IMR-90 (cell line): ENCODE data around the gene KDM6A. TPM values are rescaled to one million over a fixed set of nuclear protein-coding genes. Genes with fewer than 3 reads are reported as not detected.

Source experiments
- ATAC-seq: fragments of 200-7000 bp; cut with Tn5 transposase; 2 replicates; pipeline ENCODE4 v1.9.1; 2020; ENCODE audit warnings: low read depth, mild to moderate bottlenecking, moderate library complexity
- BruUV-seq: library from RNA; stranded (reverse); fragments of 400-500 nt; replicated peaks from 2 replicates; lab custom pipeline; 2021; lab: Mats Ljungman, UMichigan
- CTCF ChIA-PET: fragments of 300-600 bp; formaldehyde crosslinking; extraction: SDS; loops from one replicate; lab custom pipeline; 2021; ENCODE audit warnings: antibody characterized with exemption; lab: Yijun Ruan, JAX
- POLR2A ChIA-PET: fragments of 300-600 bp; sonication (Branson Sonifier 250); formaldehyde crosslinking; loops from one replicate; lab custom pipeline; 2022; ENCODE audit warnings: antibody characterized with exemption; ENCODE audit not compliant: unreplicated experiment; lab: Charles Lee
- DNase-seq: peaks from one replicate; pipeline ENCODE4 v3.0.0; 2013
- H2AFZ ChIP-seq: replicated peaks from 2 replicates; pipeline ENCODE3; 2013; ENCODE audit warnings: low read length, mild to moderate bottlenecking; ENCODE audit not compliant: poor library complexity
- H2AK5ac ChIP-seq: 2 replicates; pipeline ENCODE4 v1.6.1; 2013; ENCODE audit warnings: low read depth, low read length, inconsistent platforms
- H2AK9ac ChIP-seq: replicated peaks from 2 replicates; pipeline ENCODE3; 2013; ENCODE audit warnings: mild to moderate bottlenecking, low read depth, low read length, moderate library complexity; ENCODE audit not compliant: poor library complexity
- H2BK120ac ChIP-seq: 2 replicates; pipeline ENCODE4 v1.6.1; 2013; ENCODE audit warnings: low read depth, low read length, inconsistent platforms
- H2BK15ac ChIP-seq: 3 replicates; pipeline ENCODE4 v1.6.1; 2013; ENCODE audit warnings: low read depth, low read length, inconsistent platforms
- H2BK20ac ChIP-seq: 2 replicates; pipeline ENCODE4 v1.6.1; 2013; ENCODE audit warnings: low read depth, mild to moderate bottlenecking, inconsistent platforms, low read length, moderate library complexity
- H2BK5ac ChIP-seq: 2 replicates; pipeline ENCODE4 v1.6.1; 2013; ENCODE audit warnings: mild to moderate bottlenecking, low read depth, low read length, inconsistent platforms; ENCODE audit not compliant: poor library complexity, severe bottlenecking
- H3K14ac ChIP-seq: replicated peaks from 2 replicates; pipeline ENCODE4 v1.6.1; 2013; ENCODE audit warnings: low read depth, low read length, inconsistent platforms
- H3K18ac ChIP-seq: 2 replicates; pipeline ENCODE4 v1.6.1; 2013; ENCODE audit warnings: low read depth, low read length, control low read depth
- H3K23ac ChIP-seq: 2 replicates; pipeline ENCODE4 v1.6.1; 2013; ENCODE audit warnings: low read depth, low read length, inconsistent platforms
- H3K27ac ChIP-seq: 2 replicates; pipeline ENCODE4 v1.5.1; 2013; ENCODE audit warnings: mild to moderate bottlenecking, control low read depth, low read length; ENCODE audit not compliant: insufficient read depth
- H3K27me3 ChIP-seq: 2 replicates; pipeline ENCODE4 v1.6.1; 2013; ENCODE audit warnings: low read length; ENCODE audit not compliant: control insufficient read depth, insufficient read depth
- H3K36me3 ChIP-seq: 2 replicates; pipeline ENCODE4 v1.6.1; 2013; ENCODE audit warnings: low read length, mixed read lengths; ENCODE audit not compliant: control insufficient read depth, insufficient read depth
- H3K4ac ChIP-seq: 2 replicates; pipeline ENCODE4 v1.6.1; 2013; ENCODE audit warnings: low read depth, low read length, inconsistent platforms
- H3K4me1 ChIP-seq: 2 replicates; pipeline ENCODE4 v1.6.1; 2013; ENCODE audit warnings: low read length, mixed read lengths; ENCODE audit not compliant: control insufficient read depth, insufficient read depth
- H3K4me2 ChIP-seq: 2 replicates; pipeline ENCODE4 v1.6.1; 2013; ENCODE audit warnings: low read depth, mild to moderate bottlenecking, control low read depth, low read length, moderate library complexity
- H3K4me3 ChIP-seq: 2 replicates; pipeline ENCODE4 v1.5.1; 2013; ENCODE audit warnings: low read depth, mild to moderate bottlenecking, control low read depth, low read length, moderate library complexity; ENCODE audit not compliant: insufficient read depth
- H3K56ac ChIP-seq: 2 replicates; pipeline ENCODE4 v1.6.1; 2013; ENCODE audit warnings: low read length, inconsistent platforms; ENCODE audit not compliant: insufficient read depth; ENCODE audit errors: extremely low read depth
- H3K79me1 ChIP-seq, 2 experiments: 2 replicates each; pipeline ENCODE4 v1.6.1; 2013; ENCODE audit warnings: low read length in 2 of 2, inconsistent platforms in 1 of 2, low read depth in 1 of 2
- H3K9ac ChIP-seq: 2 replicates; pipeline ENCODE4 v1.6.1; 2013; ENCODE audit warnings: low read depth, low read length, control low read depth
- H3K9me1 ChIP-seq: 2 replicates; pipeline ENCODE4 v1.6.1; 2013; ENCODE audit warnings: low read length, inconsistent platforms; ENCODE audit not compliant: insufficient read depth
- H3K9me3 ChIP-seq: 2 replicates; pipeline ENCODE4 v1.6.1; 2013; ENCODE audit warnings: low read length; ENCODE audit not compliant: control insufficient read depth, insufficient read depth
- H4K20me1 ChIP-seq: 2 replicates; pipeline ENCODE4 v1.6.1; 2013; ENCODE audit warnings: low read length, inconsistent platforms; ENCODE audit not compliant: insufficient read depth
- H4K5ac ChIP-seq: 2 replicates; pipeline ENCODE4 v1.6.1; 2013; ENCODE audit warnings: mild to moderate bottlenecking, low read depth, low read length, control low read depth
- H4K8ac ChIP-seq, 2 experiments: 2 replicates each; pipeline ENCODE4 v1.6.1; 2013; ENCODE audit warnings: low read depth in 2 of 2, low read length in 2 of 2, control low read depth in 1 of 2, inconsistent platforms in 1 of 2
- H4K91ac ChIP-seq: 2 replicates; pipeline ENCODE4 v1.6.1; 2013; ENCODE audit warnings: low read depth, low read length, inconsistent platforms; ENCODE audit not compliant: insufficient read depth
- BHLHE40 ChIP-seq: fragments of 150-350 bp; IDR thresholded peaks from 2 replicates; pipeline ENCODE4 v1.6.1; 2016; ENCODE audit warnings: mild to moderate bottlenecking, low read depth, low read length
- CEBPB ChIP-seq: IDR thresholded peaks from 2 replicates; pipeline ENCODE4 v1.6.1; 2012; ENCODE audit warnings: low read depth, low read length, improper control_type of control experiment
- CHD1 ChIP-seq: IDR thresholded peaks from 2 replicates; pipeline ENCODE4 v1.6.1; 2012; ENCODE audit warnings: low read depth, low read length, improper control_type of control experiment
- CTCF ChIP-seq: conservative IDR thresholded peaks from 2 replicates; pipeline ENCODE4 v1.5.1; 2012; ENCODE audit warnings: mild to moderate bottlenecking, low read depth, low read length, improper control_type of control experiment
- ELK1 ChIP-seq: fragments of 150-350 bp; IDR thresholded peaks from 2 replicates; pipeline ENCODE4 v1.6.1; 2016; ENCODE audit warnings: low read depth, mild to moderate bottlenecking, low read length, moderate library complexity, borderline replicate concordance
- FOS ChIP-seq: fragments of 150-350 bp; IDR thresholded peaks from 2 replicates; pipeline ENCODE4 v1.6.1; 2016; ENCODE audit warnings: low read depth, low read length
- MAFK ChIP-seq: IDR thresholded peaks from 2 replicates; pipeline ENCODE4 v1.6.1; 2012; ENCODE audit warnings: low read depth, low read length, improper control_type of control experiment
- MAZ ChIP-seq: IDR thresholded peaks from 2 replicates; pipeline ENCODE4 v1.6.1; 2012; ENCODE audit warnings: low read depth, mild to moderate bottlenecking, low read length, improper control_type of control experiment, moderate library complexity, borderline replicate concordance
- MXI1 ChIP-seq: IDR thresholded peaks from 2 replicates; pipeline ENCODE4 v1.6.1; 2012; ENCODE audit warnings: low read depth, mild to moderate bottlenecking, low read length, moderate library complexity, borderline replicate concordance
- NFE2L2 ChIP-seq: fragments of 150-350 bp; IDR thresholded peaks from 2 replicates; pipeline ENCODE4 v1.6.1; 2016; ENCODE audit warnings: low read depth, mild to moderate bottlenecking, low read length
- POLR2A ChIP-seq: IDR thresholded peaks from 2 replicates; pipeline ENCODE4 v1.6.1; 2012; ENCODE audit warnings: mild to moderate bottlenecking, low read depth, low read length
- RAD21 ChIP-seq: IDR thresholded peaks from 2 replicates; pipeline ENCODE4 v1.6.1; 2012; ENCODE audit warnings: low read length, improper control_type of control experiment
- RCOR1 ChIP-seq: IDR thresholded peaks from 2 replicates; pipeline ENCODE4 v1.6.1; 2012; ENCODE audit warnings: mild to moderate bottlenecking, low read length, improper control_type of control experiment; ENCODE audit not compliant: insufficient replicate concordance
- RFX5 ChIP-seq: IDR thresholded peaks from 2 replicates; pipeline ENCODE4 v1.8.0; 2012; ENCODE audit warnings: low read depth, mild to moderate bottlenecking, low read length, moderate library complexity
- SMC3 ChIP-seq: fragments of 150-350 bp; IDR thresholded peaks from 2 replicates; pipeline ENCODE4 v1.6.1; 2016; ENCODE audit warnings: low read depth, mild to moderate bottlenecking, antibody characterized with exemption, low read length, moderate library complexity
- USF2 ChIP-seq: fragments of 150-350 bp; IDR thresholded peaks from 2 replicates; pipeline ENCODE4 v1.6.1; 2017; ENCODE audit warnings: mild to moderate bottlenecking, antibody characterized with exemption, low read length, low read depth
- WGBS, 2 experiments: methylation state at CpG; one replicate each; pipeline versions ENCODE4 v1.1.5 to v1.1.7; 2013; ENCODE audit warnings: missing lambda C conversion rate in 2 of 2; ENCODE audit not compliant: insufficient read length in 1 of 2; ENCODE audit errors: extremely low coverage in 2 of 2; 5-methylcytosine and 5-hydroxymethylcytosine counted together
- dilution Hi-C: fragments of 300-500 bp; cut with HindIII; formaldehyde crosslinking; loops from one replicate; pipeline ENCODE4 v1.14.3; 2018; ENCODE audit warnings: low sequenced_read_pairs; ENCODE audit not compliant: unreplicated experiment
- in situ Hi-C: fragments of 300-500 bp; cut with MboI; formaldehyde crosslinking; loops from 3 replicates; pipeline ENCODE4 v1.14.3; 2019; ENCODE audit warnings: low sequenced_read_pairs, inconsistent platforms, mixed read lengths
- intact Hi-C: fragments of 100-400 bp; cut with micrococcal nuclease; formaldehyde crosslinking; loops from 2 replicates; pipeline ENCODE4 v1.10.0; 2022
- polyA plus RNA-seq, 3 experiments: library from polyadenylated mRNA; depleted of rRNA; stranded (reverse); fragments of >200 nt; gene quantifications; 2 replicates each; pipeline ENCODE4 v1.2.3, GENCODE V29; 2012; ENCODE audit warnings: low replicate concordance in 1 of 3
- total RNA-seq: library from RNA; depleted of rRNA; stranded (reverse); fragments of >200 nt; gene quantifications from 2 replicates; pipeline ENCODE4 v1.2.3, GENCODE V29; 2012

Gene KDM6A
- total and polyA plus RNA-seq, 2 of the 4 experiments (the other 2 are of a cell fraction), result 11.7 to 24.9 TPM

GRCh38 chrX:44951572-44952067 is 78.6 kb downstream of the KDM6A start:
- POLR2A ChIA-PET, result no interaction called here

More at GRCh38 chrX:44951572-44952067, 78.6 kb downstream of the KDM6A start:
- ATAC-seq (no peak; the same call in 1 of the 2 replicates), DNase-seq (no peak)
- BruUV-seq, result no TSS peak
- Histone ChIP-seq H2BK120ac (0 out of 2 replicates have a peak overlapping the region, but pooled peaks have one; percentile 7), H2AK9ac (no peak overlapping the region), H3K9me1 (no peaks in the 10 kb centered on the region), H2BK20ac (no peak overlapping the region), H3K56ac (no peak overlapping the region), H3K9ac (no peak overlapping the region), H3K27ac (peak overlapping the region; percentile 19; the same call in 1 of the 2 replicates), H3K4me2 (no peak overlapping the region), H2AK5ac (no peak overlapping the region), H3K4me3 (no peak overlapping the region), H3K27me3 (no peaks in the 10 kb centered on the region), H4K91ac (no peak overlapping the region; the same call in 1 of the 2 replicates), H4K5ac (no peak overlapping the region; the same call in 1 of the 2 replicates), H3K36me3 (no peaks in the 10 kb centered on the region), H3K9me3 (0 out of 2 replicates have a peak, but pooled peaks cover 1% of the 10 kb centered on the region), H4K8ac (peak overlapping the region in 1 of 2 experiments; percentile 71; a peak in 2 of 4 replicates), H3K4me1 (peaks cover 1% of the 10 kb centered on the region; the same call in 1 of the 2 replicates), H3K23ac (no peak overlapping the region), H3K4ac (no peak overlapping the region; the same call in 1 of the 2 replicates), H2BK5ac (no peak overlapping the region), H2BK15ac (no peak overlapping the region), H3K14ac (peak overlapping the region; percentile 16; the same call in 1 of the 2 replicates), H3K18ac (no peak overlapping the region), H4K20me1 (peaks cover 38% of the 10 kb centered on the region), H3K79me1 (peaks cover 15 to 52% of the 10 kb centered on the region in 2 experiments), H2AFZ (no peak overlapping the region)
- intact Hi-C loops (no loop called here), dilution Hi-C loops (no loop called here), in situ Hi-C loops (no loop called here)
- WGBS, 2 experiments, result 100% methylated on average over 1 of the region's 2 CpGs; no CpG with 5 or more reads in 1 of the 2 experiments
- TF ChIP-seq RCOR1 (no peak), MXI1 (no peak), ELK1 (no peak), CTCF (no peak), MAZ (no peak), CEBPB (no peak), USF2 (no peak), CHD1 (no peak), POLR2A (no peak), NFE2L2 (no peak), RAD21 (no peak), SMC3 (no peak), BHLHE40 (no peak), FOS (no peak), MAFK (no peak), RFX5 (no peak)
- CTCF ChIA-PET, result no interaction called here
